WTC11 (cell line): ENCODE data around the gene CCDC30.

Experiments used
- ATF2 ChIP-seq: sonication (generic); formaldehyde crosslinking; IDR thresholded peaks from 2 replicates; pipeline ENCODE4 v1.8.1; 2022; ENCODE audit warnings: low read depth, missing genetic modification reagents, borderline replicate concordance
- CTCF ChIP-seq: fragments of 200-600 bp; IDR thresholded peaks from 2 replicates; pipeline ENCODE4 v1.8.0; 2022; ENCODE audit warnings: antibody characterized with exemption
- NR2C2 ChIP-seq: sonication (generic); formaldehyde crosslinking; IDR thresholded peaks from 2 replicates; pipeline ENCODE4 v1.8.0; 2022; ENCODE audit warnings: mild to moderate bottlenecking, missing genetic modification reagents

GRCh38 chr1:42691157-42691498, 228.0 kb downstream of the CCDC30 start:
- TF ChIP-seq CTCF (no peak), NR2C2 (CRISPR knock-in tag) (no peak), ATF2 (CRISPR knock-in tag) (no peak)
